Endothelial cell of umbilical vein (primary cell): ENCODE results near the gene CYCS. TPM values are rescaled to one million over a fixed set of nuclear protein-coding genes. Genes with fewer than 3 reads are reported as not detected.

Source experiments
- BruUV-seq: library from RNA; stranded (reverse); fragments of 400-500 nt; replicated peaks from 2 replicates; lab custom pipeline; 2021; lab: Mats Ljungman, UMichigan
- CTCF ChIA-PET: fragments of 300-600, 350-600 bp; sonication (Branson Sonifier 250); formaldehyde crosslinking; loops from one replicate; lab custom pipeline; 2021; ENCODE audit warnings: antibody characterized with exemption, inconsistent platforms; lab: Charles Lee
- POLR2A ChIA-PET: fragments of 300-600, 350-600 bp; sonication (Branson Sonifier 250); formaldehyde crosslinking; loops from one replicate; lab custom pipeline; 2021; ENCODE audit warnings: antibody characterized with exemption, inconsistent platforms; lab: Charles Lee
- DNase-seq: peaks from one replicate; pipeline ENCODE4 v3.0.0-alpha.2; 2011; ENCODE audit warnings: low read depth, low spot score
- FAIRE-seq: peaks from 2 replicates; lab custom pipeline; 2011; peaks lifted over from hg19 to GRCh38; lab: Jason Lieb, UNC
- H2AFZ ChIP-seq: 2 replicates; pipeline ENCODE4 v1.6.0; 2012; ENCODE audit warnings: low read depth, low read length, control low read depth, inconsistent platforms
- H3K27ac ChIP-seq: 2 replicates; pipeline ENCODE4 v1.5.1; 2011; ENCODE audit warnings: low read depth, mild to moderate bottlenecking, control low read depth, low read length, moderate library complexity; ENCODE audit not compliant: insufficient read depth
- H3K27me3 ChIP-seq, 2 experiments: 2 replicates each; pipeline versions ENCODE4 v1.6.0 to v1.6.1; 2011; ENCODE audit warnings: low read length in 2 of 2, mixed read lengths in 1 of 2; ENCODE audit not compliant: control insufficient read depth in 2 of 2, insufficient read depth in 2 of 2
- H3K36me3 ChIP-seq, 2 experiments: 2 replicates in 1 of 2; 3 replicates in 1 of 2; pipeline ENCODE4 v1.5.1; 2011; ENCODE audit warnings: low read length in 2 of 2, mild to moderate bottlenecking in 1 of 2, moderate library complexity in 1 of 2; ENCODE audit not compliant: control insufficient read depth in 2 of 2, insufficient read depth in 2 of 2; ENCODE audit errors: extremely low read depth in 1 of 2
- H3K4me1 ChIP-seq: 3 replicates; pipeline ENCODE4 v1.5.1; 2011; ENCODE audit warnings: mild to moderate bottlenecking, low read length; ENCODE audit not compliant: control insufficient read depth, insufficient read depth; ENCODE audit errors: extremely low read depth
- H3K4me2 ChIP-seq: 2 replicates; pipeline ENCODE4 v1.6.1; 2011; ENCODE audit warnings: low read length, control low read depth, mixed read lengths; ENCODE audit not compliant: insufficient read depth
- H3K4me3 ChIP-seq, 3 experiments: fragments of 200-600 bp in 1 of 3; sonication (generic), shearing (Covaris generic) in 1 of 3; replicated peaks in 1 of 3; 2 replicates each; pipeline ENCODE4 v1.5.1; 2011 to 2016; ENCODE audit warnings: control low read depth in 3 of 3, low read length in 3 of 3, mild to moderate bottlenecking in 2 of 3, inconsistent platforms in 1 of 3, low read depth in 1 of 3, moderate library complexity in 1 of 3; ENCODE audit not compliant: insufficient read depth in 1 of 3
- H3K79me2 ChIP-seq: 2 replicates; pipeline ENCODE4 v1.6.0; 2012; ENCODE audit warnings: low read length, inconsistent platforms; ENCODE audit not compliant: control insufficient read depth, insufficient read depth
- H3K9ac ChIP-seq: replicated peaks from 2 replicates; pipeline ENCODE3; 2011; ENCODE audit warnings: low read length, control low read depth; ENCODE audit not compliant: insufficient read depth; ENCODE audit errors: extremely low read depth
- H3K9me1 ChIP-seq: replicated peaks from 3 replicates; pipeline ENCODE4 v1.6.0; 2011; ENCODE audit warnings: mild to moderate bottlenecking, low read length; ENCODE audit not compliant: control insufficient read depth, insufficient read depth; ENCODE audit errors: extremely low read depth
- H3K9me3 ChIP-seq: replicated peaks from 2 replicates; pipeline ENCODE4 v1.5.1; 2012; ENCODE audit warnings: low read length, inconsistent platforms; ENCODE audit not compliant: control insufficient read depth, insufficient read depth
- H4K20me1 ChIP-seq: replicated peaks from 2 replicates; pipeline ENCODE3; 2011; ENCODE audit warnings: mild to moderate bottlenecking, low read length; ENCODE audit not compliant: control insufficient read depth, insufficient read depth; ENCODE audit errors: extremely low read depth
- CTCF ChIP-seq, 2 donors: IDR thresholded peaks; 1 replicate in 1 of 2; 2 replicates in 1 of 2; pipeline ENCODE4 v1.5.1; 2011; ENCODE audit warnings: low read length in 2 of 2, mild to moderate bottlenecking in 2 of 2, moderate library complexity in 2 of 2, control low read depth in 1 of 2, inconsistent platforms in 1 of 2, low read depth in 1 of 2; ENCODE audit not compliant: insufficient read depth in 1 of 2; ENCODE audit errors: extremely low read depth in 1 of 2
- EZH2 ChIP-seq: IDR thresholded peaks from 2 replicates; pipeline ENCODE4 v1.6.1; 2012; ENCODE audit warnings: borderline replicate concordance, low read depth, mild to moderate bottlenecking, moderate library complexity, low read length, inconsistent platforms; ENCODE audit not compliant: severe bottlenecking
- FOS ChIP-seq: IDR thresholded peaks from 2 replicates; pipeline ENCODE4 v1.6.1; 2011; ENCODE audit warnings: mild to moderate bottlenecking, low read length, moderate library complexity, borderline replicate concordance; ENCODE audit not compliant: insufficient read depth
- GATA2 ChIP-seq: IDR thresholded peaks from 2 replicates; pipeline ENCODE4 v1.7.0; 2011; ENCODE audit warnings: low read depth, mild to moderate bottlenecking, moderate library complexity, mixed read lengths, low read length; ENCODE audit not compliant: insufficient read length, insufficient read depth
- JUN ChIP-seq: IDR thresholded peaks from 2 replicates; pipeline ENCODE4 v1.6.1; 2011; ENCODE audit warnings: borderline replicate concordance, low read depth; ENCODE audit not compliant: insufficient read length, insufficient read depth
- MAX ChIP-seq: IDR thresholded peaks from 2 replicates; pipeline ENCODE4 v1.6.1; 2011; ENCODE audit not compliant: insufficient read depth, insufficient read length
- MYC ChIP-seq: IDR thresholded peaks from one replicate; pipeline ENCODE4 v1.6.1; 2011; ENCODE audit warnings: mild to moderate bottlenecking, low read depth, low read length
- POLR2A ChIP-seq: IDR thresholded peaks from 2 replicates; pipeline ENCODE4 v1.6.1; 2012; ENCODE audit warnings: low read depth, mild to moderate bottlenecking, control low read depth, low read length
- POLR2AphosphoS5 ChIP-seq: IDR thresholded peaks from 2 replicates; pipeline ENCODE4 v1.6.1; 2012; ENCODE audit warnings: low read depth, mild to moderate bottlenecking, control low read depth, low read length, moderate library complexity; ENCODE audit not compliant: insufficient read depth
- dilution Hi-C: fragments of 300-500 bp; cut with MboI; formaldehyde crosslinking; loops from one replicate; pipeline ENCODE4 v1.15.0; 2019; ENCODE audit warnings: low sequenced_read_pairs; ENCODE audit not compliant: extremely low pct_ligation_motif_present
- intact Hi-C: fragments of 100-400 bp; cut with micrococcal nuclease; formaldehyde crosslinking; loops from one replicate; pipeline ENCODE4 v1.10.0; 2022
- polyA plus RNA-seq, 4 experiments: library from polyadenylated mRNA; depleted of rRNA in 3 of 4; stranded (reverse) in 3 of 4; unstranded in 1 of 4; fragments of >200 nt; gene quantifications; 2 replicates each; pipeline versions ENCODE4 v1.2.1 to v1.2.3, GENCODE V29; 2011 to 2012; ENCODE audit warnings: missing spikeins in 1 of 4
- total RNA-seq: library from RNA; stranded (reverse); gene quantifications from 2 replicates; pipeline ENCODE4 v1.2.3, GENCODE V29; 2021

Gene CYCS
- total and polyA plus RNA-seq, 2 donors (not counting 3 experiments of a cell fraction or from before 2014, with no cell fraction given), result 21.4 to 134 TPM

GRCh38 chr7:25077096-25077495 is 48.0 kb downstream of the CYCS start:
- no peak for DNase-seq
- Histone ChIP-seq H3K27me3 (peaks cover 2 to 3% of the 10 kb centered on the region in 2 experiments), H3K36me3 (no peaks in the 10 kb centered on the region), H2AFZ (no peak overlapping the region), H3K27ac (no peak overlapping the region), H3K9me3 (no peaks in the 10 kb centered on the region), H3K9me1 (no peaks in the 10 kb centered on the region), H3K4me3 (no peak overlapping the region), H4K20me1 (no peaks in the 10 kb centered on the region), H3K9ac (no peak overlapping the region), H3K4me2 (no peak overlapping the region), H3K4me1 (no peaks in the 10 kb centered on the region), H3K79me2 (no peaks in the 10 kb centered on the region)
- TF ChIP-seq MAX, result no peak
- no peak for TF ChIP-seq EZH2
- TF ChIP-seq GATA2, result no peak
- no peak for TF ChIP-seq CTCF (IDR thresholded peaks at IDR 0.05; ENCODE audit: extremely low read depth in 1 of 2, insufficient read depth in 1 of 2, low read depth in 1 of 2, low read length in 2 of 2)
- no peak for TF ChIP-seq FOS
- TF ChIP-seq MYC, result no peak
- no peak for TF ChIP-seq POLR2A
- TF ChIP-seq JUN, result no peak
- TF ChIP-seq POLR2AphosphoS5, result no peak
- CTCF ChIA-PET, result interaction anchor here (0.6 to 2.6 kb wide), 4 partner anchors 17 to 1356 kb away, joined by 3 to 12 read pairs (median 6); no protein-coding TSS in a partner anchor
- POLR2A ChIA-PET, result interaction anchor here (0.6 kb wide), 1 partner anchor 629 kb away, joined by 4 read pairs; no protein-coding TSS in a partner anchor
- no TSS peak for BruUV-seq
- dilution Hi-C loops (no loop called here), intact Hi-C loops (no loop called here)
- FAIRE-seq, result no peak
